ENCODE measurements around the gene MAD1L1.

MAD1L1 gene

GRCh38 chr7:2055956-2056355, 176.8 kb downstream of the MAD1L1 start:
- TF ChIP-seq CTCF (IDR thresholded peaks at IDR 0.05; ENCODE audit: low read length, missing control alignments) = no peak
- DNase-seq (ENCODE audit: low read depth) = no peak
- no peak overlapping the region for H3K4me3 ChIP-seq (replicated peaks; ENCODE audit: low read depth, low read length)

- no peak for TF ChIP-seq CTCF (IDR thresholded peaks at IDR 0.05; ENCODE audit: low read length, missing control alignments)
- DNase-seq (ENCODE audit: low read depth) = no peak
- no peak overlapping the region for H3K4me3 ChIP-seq (replicated peaks; ENCODE audit: low read depth, low read length)
Measured at GRCh38 chr7:2054927-2055326, 177.8 kb downstream of the MAD1L1 start.

- no peak for TF ChIP-seq CTCF (IDR thresholded peaks at IDR 0.05; ENCODE audit: low read length, missing control alignments)
Measured at GRCh38 chr7:2053395-2053794, 179.3 kb downstream of the MAD1L1 start.

GRCh38 chr7:2052657-2053048, 180.1 kb downstream of the MAD1L1 start:
- no peak overlapping the region for H3K4me3 ChIP-seq (replicated peaks; ENCODE audit: low read depth, low read length)
- TF ChIP-seq CTCF (IDR thresholded peaks at IDR 0.05; ENCODE audit: low read length, missing control alignments) = no peak
- no peak for DNase-seq (ENCODE audit: low read depth)

More at GRCh38 chr7:2053395-2053794, 179.3 kb downstream of the MAD1L1 start:
- no peak overlapping the region for H3K4me3 ChIP-seq (replicated peaks; ENCODE audit: low read depth, low read length)
- no peak for DNase-seq (ENCODE audit: low read depth)

GRCh38 chr7:2051707-2052656, 180.8 kb downstream of the MAD1L1 start:
- no peak for DNase-seq (ENCODE audit: low read depth)
- TF ChIP-seq CTCF (IDR thresholded peaks at IDR 0.05; ENCODE audit: low read length, missing control alignments) = no peak
- H3K4me3 ChIP-seq (replicated peaks; ENCODE audit: low read depth, low read length) = no peak overlapping the region

DNA sequence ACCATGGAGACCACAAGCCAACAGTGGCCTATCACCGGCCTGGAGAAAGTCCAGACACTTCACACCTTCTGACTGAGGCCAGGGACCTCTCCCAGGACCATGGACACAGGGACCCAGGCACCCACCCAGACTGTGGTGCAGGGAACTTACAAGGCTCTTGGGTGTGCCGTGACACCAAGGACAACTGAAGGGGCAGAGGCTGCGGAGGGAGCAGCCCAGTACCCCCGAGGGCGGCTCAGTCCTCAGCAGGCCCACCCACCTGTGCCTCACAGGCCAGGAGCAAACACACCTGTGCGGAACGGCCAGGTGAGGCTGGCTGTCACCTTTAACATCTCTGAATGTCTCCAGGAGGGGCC, 182.3 kb downstream of the MAD1L1 start:
- no peak for DNase-seq (ENCODE audit: low read depth)
- no peak overlapping the region for H3K4me3 ChIP-seq (replicated peaks; ENCODE audit: low read depth, low read length)
- TF ChIP-seq CTCF (IDR thresholded peaks at IDR 0.05; ENCODE audit: low read length, missing control alignments) = no peak
